K562 (cell line): ENCODE measurements around the gene SLAMF8. TPM values are rescaled to one million over a fixed set of nuclear protein-coding genes. Genes with fewer than 3 reads are reported as not detected.

Experiments used
- ARID3A ChIP-seq: IDR thresholded peaks from 2 replicates; pipeline ENCODE4 v1.6.1; 2012; ENCODE audit warnings: low read depth, low read length, improper control_type of control experiment, borderline replicate concordance
- BMI1 ChIP-seq: fragments of 150-350 bp; IDR thresholded peaks from 2 replicates; pipeline ENCODE4 v1.6.1; 2014; ENCODE audit warnings: low read length
- CBX8 ChIP-seq: fragments of 200-600 bp; sonication (generic); IDR thresholded peaks from 2 replicates; pipeline ENCODE4 v1.6.1; 2012; ENCODE audit warnings: borderline replicate concordance, mixed run types, low read depth, mild to moderate bottlenecking, moderate library complexity, mixed read lengths, low read length, control low read depth, inconsistent platforms; ENCODE audit not compliant: poor library complexity, severe bottlenecking; ENCODE audit errors: extremely low read depth
- DACH1 ChIP-seq: fragments of 450-650 bp; IDR thresholded peaks from 2 replicates; pipeline ENCODE4 v1.6.1; 2018; ENCODE audit not compliant: partially characterized antibody
- E2F3 ChIP-seq: fragments of 250-450 bp; sonication (Bioruptor Pico); IDR thresholded peaks from 2 replicates; pipeline ENCODE4 v1.4.0; 2020; ENCODE audit warnings: mild to moderate bottlenecking
- ETV1 ChIP-seq: fragments of 450-650 bp; conservative IDR thresholded peaks from 2 replicates; pipeline ENCODE4 v1.6.1; 2016; ENCODE audit warnings: missing genetic modification characterization, control low read depth, low read depth, missing compliant biosample characterization
- ETV5 ChIP-seq: sonication (generic); formaldehyde crosslinking; IDR thresholded peaks from 2 replicates; pipeline ENCODE4 v1.4.0; 2020; ENCODE audit warnings: low read depth, mild to moderate bottlenecking, missing genetic modification reagents
- FOSL1 ChIP-seq: fragments of 200-800 bp; sonication (Bioruptor generic); conservative IDR thresholded peaks from 2 replicates; pipeline ENCODE4 v1.6.1; 2016; ENCODE audit warnings: missing genetic modification characterization, missing compliant biosample characterization
- HCFC1 ChIP-seq: IDR thresholded peaks from 2 replicates; pipeline ENCODE4 v1.6.1; 2012; ENCODE audit warnings: low read depth, low read length, improper control_type of control experiment
- HMGXB4 ChIP-seq: sonication (generic); formaldehyde crosslinking; IDR thresholded peaks from 2 replicates; pipeline ENCODE4 v1.8.1; 2023; ENCODE audit warnings: mild to moderate bottlenecking, missing genetic modification reagents
- IRF2 ChIP-seq: sonication (generic); formaldehyde crosslinking; IDR thresholded peaks from 2 replicates; pipeline ENCODE4 v1.8.1; 2022; ENCODE audit warnings: mild to moderate bottlenecking, missing genetic modification reagents
- NFIC ChIP-seq: fragments of 450-650 bp; IDR thresholded peaks from 2 replicates; pipeline ENCODE4 v1.6.1; 2017; ENCODE audit warnings: mild to moderate bottlenecking, inconsistent platforms
- NFRKB ChIP-seq: fragments of 450-650 bp; IDR thresholded peaks from 2 replicates; pipeline ENCODE4 v1.6.1; 2016; ENCODE audit warnings: low read depth
- PKNOX1 ChIP-seq: fragments of 450-650 bp; IDR thresholded peaks from 2 replicates; pipeline ENCODE4 v1.6.1; 2016
- RBM17 ChIP-seq: fragments of 200-400 bp; formaldehyde crosslinking; IDR thresholded peaks from 2 replicates; pipeline ENCODE4 v1.6.1; 2017; ENCODE audit warnings: low read depth, mild to moderate bottlenecking, low read length, borderline replicate concordance
- RUNX1 ChIP-seq: sonication (generic); IDR thresholded peaks from 2 replicates; pipeline ENCODE4 v1.6.1; 2016; ENCODE audit warnings: antibody characterized with exemption, low read depth
- SNRNP70 ChIP-seq: fragments of 200-400 bp; formaldehyde crosslinking; optimal IDR thresholded peaks from 2 replicates; pipeline ENCODE3; 2017; ENCODE audit warnings: low read depth, low read length
- THRA ChIP-seq: fragments of 450-650 bp; IDR thresholded peaks from 2 replicates; pipeline ENCODE4 v1.6.1; 2017; ENCODE audit warnings: mild to moderate bottlenecking, moderate library complexity
- ZBTB43 ChIP-seq: sonication (generic); formaldehyde crosslinking; IDR thresholded peaks from 2 replicates; pipeline ENCODE4 v1.8.0; 2023; ENCODE audit warnings: mild to moderate bottlenecking, missing genetic modification reagents
- ZNF217 ChIP-seq: sonication (generic); formaldehyde crosslinking; IDR thresholded peaks from 2 replicates; pipeline ENCODE4 v1.8.0; 2022; ENCODE audit warnings: mild to moderate bottlenecking, missing genetic modification reagents
- ZNF324 ChIP-seq: fragments of 250-450 bp; sonication (Bioruptor Pico); IDR thresholded peaks from 2 replicates; pipeline ENCODE4 v1.4.0; 2020; ENCODE audit warnings: mild to moderate bottlenecking
- ZNF384 ChIP-seq: IDR thresholded peaks from 2 replicates; pipeline ENCODE4 v1.6.1; 2012; ENCODE audit warnings: low read depth, low read length, improper control_type of control experiment
- ZNF717 ChIP-seq: fragments of 250-450 bp; sonication (Bioruptor Pico); IDR thresholded peaks from 2 replicates; pipeline ENCODE4 v1.5.0; 2021
- polyA plus RNA-seq, 8 experiments: library from polyadenylated mRNA; depleted of rRNA in 4 of 8; stranded (reverse) in 5 of 8; unstranded in 3 of 8; fragments of >200 nt; fragmentation: Nextera tagmentation in 2 of 8; fragmentation: Illumina TruSeq in 1 of 8; extraction: Ambion mirVana in 2 of 8; extraction: Trizol in 1 of 8; gene quantifications; 2 replicates each; pipeline versions ENCODE4 v1.2.1 to v1.2.3, GENCODE V29; 2011 to 2014; ENCODE audit warnings: inconsistent platforms in 1 of 8, missing spikeins in 1 of 8
- total RNA-seq, 7 experiments: library from RNA; depleted of rRNA in 6 of 7; stranded (reverse); fragments of >200 nt in 6 of 7; fragmentation: Illumina TruSeq in 2 of 7; extraction: Trizol in 2 of 7; gene quantifications; 2 replicates each; pipeline versions ENCODE4 v1.2.1 to v1.2.3, GENCODE V29; 2011 to 2021; ENCODE audit warnings: low replicate concordance in 1 of 7

Gene SLAMF8
- total and polyA plus RNA-seq, 9 of the 15 experiments (the other 6 are each of a cell fraction or from before 2014, with no cell fraction given), result not detected

- TF ChIP-seq ZBTB43 (no peak), IRF2 (CRISPR knock-in tag) (no peak), E2F3 (no peak), ETV5 (CRISPR knock-in tag) (no peak), BMI1 (no peak), HMGXB4 (no peak), RBM17 (no peak), NFIC (no peak), HCFC1 (no peak), ARID3A (no peak), ZNF384 (no peak), DACH1 (no peak), ZNF324 (CRISPR knock-in tag) (no peak), PKNOX1 (peak; percentile 61), CBX8 (no peak), RUNX1 (no peak), THRA (no peak), ZNF717 (CRISPR knock-in tag) (no peak), ETV1 (no peak), ZNF217 (CRISPR knock-in tag) (no peak), SNRNP70 (no peak), FOSL1 (tag) (peak; percentile 96), NFRKB (no peak)
These were observed 9.2 kb upstream of the SLAMF8 start (continued) for GRCh38 chr1:159817276-159818041.
